ENCODE results near the gene PRDX5.

DNA sequence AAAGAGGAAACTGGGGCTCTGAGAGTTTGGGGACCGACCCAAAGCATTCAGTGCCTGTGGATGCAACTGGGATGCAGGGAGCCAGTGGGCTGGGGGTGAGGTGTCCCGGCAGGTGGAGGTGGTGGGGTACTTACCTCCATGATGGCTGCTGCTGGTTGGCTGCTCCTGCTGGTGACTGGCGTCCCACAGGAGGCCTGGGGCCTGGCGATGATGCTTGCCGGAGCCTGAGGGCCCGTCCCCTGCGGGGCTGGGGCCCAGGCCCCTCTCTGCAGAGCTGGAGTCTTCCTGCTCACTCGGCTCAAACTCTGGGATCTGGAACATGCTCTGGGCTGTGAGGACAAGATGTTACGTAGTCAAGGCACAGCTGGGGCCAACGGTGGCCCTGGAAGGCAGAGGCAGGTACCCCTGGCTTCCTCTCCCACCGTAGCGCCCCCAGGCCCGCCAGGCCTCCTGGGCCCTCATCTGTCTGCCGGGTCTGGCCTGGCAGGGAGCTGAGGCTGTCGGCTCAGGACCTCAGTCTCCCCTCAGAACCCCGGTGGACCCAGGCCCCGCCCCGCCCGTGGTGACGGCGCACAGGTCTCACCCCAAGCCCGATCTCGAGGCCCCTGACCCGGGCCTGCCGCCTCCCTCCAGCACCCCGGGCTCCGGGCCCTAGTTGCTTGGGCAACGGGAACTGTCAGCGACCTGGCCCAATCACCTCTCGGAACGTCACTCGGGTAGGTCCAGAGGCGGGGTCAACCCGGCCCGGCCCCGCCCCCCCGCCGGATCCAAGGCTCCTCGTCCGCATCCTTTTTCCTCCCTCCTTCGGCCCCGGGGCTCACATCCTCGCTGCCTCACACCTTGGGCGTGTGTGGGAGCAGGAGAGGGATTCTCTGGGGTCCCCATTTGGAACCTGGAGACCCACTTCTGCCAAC, 33.6 kb upstream of the PRDX5 start, which contains the start of gene BAD:
- TF ChIP-seq CTCF (IDR thresholded peaks at IDR 0.05) = no peak
- TF ChIP-seq EZH2 (IDR thresholded peaks at IDR 0.05; ENCODE audit: borderline replicate concordance, insufficient read depth, low read depth, low read length, poor library complexity, severe bottlenecking) = no peak

Measured in B cell (primary cell).